ENCODE data around the gene TRIM46. TPM values are rescaled to one million over a fixed set of nuclear protein-coding genes. Genes with fewer than 3 reads are reported as not detected.
"Not testable (repeated sequence)": the region's sequence is repeated elsewhere in the genome, so short reads cannot be mapped to it uniquely, and the experiment has no call there.

TRIM46 gene
- total RNA-seq, 1 donor from 2014 or later, result 10.7 TPM

- Mint-ChIP-seq H3K36me3 (ENCODE audit: low read depth) (peaks cover 11% of the 10 kb centered on the region), H3K27ac (peak overlapping the region; percentile 85), H3K9me3 (no peaks in the 10 kb centered on the region), H3K27me3 (no peaks in the 10 kb centered on the region), H3K4me1 (peaks cover 24% of the 10 kb centered on the region), H3K4me3 (peak overlapping the region; percentile 51)
- DNase-seq, result peak; percentile 84
- intact Hi-C loops (cut with micrococcal nuclease), result loop anchor here (1.0 to 2.0 kb wide), 2 partner anchors 8 to 22 kb away; a partner anchor contains a TSS
Measured at GRCh38 chr1:155218854-155219591, 45.4 kb downstream of the TRIM46 start.

- DNase-seq, result peak; percentile 72
Measured at GRCh38 chr1:155219592-155220031, 46.0 kb downstream of the TRIM46 start.

GRCh38 chr1:155220211-155220965 lies 46.7 kb downstream of the TRIM46 start:
- peak overlapping the region; percentile 20 for H3K27ac Mint-ChIP-seq
- H3K4me3 Mint-ChIP-seq; intact Hi-C loops (cut with micrococcal nuclease); H3K27me3 Mint-ChIP-seq; H3K9me3 Mint-ChIP-seq; DNase-seq: not testable (repeated sequence)
- H3K36me3 Mint-ChIP-seq (ENCODE audit: low read depth), result peaks cover 12% of the 10 kb centered on the region
- peaks cover 23% of the 10 kb centered on the region for H3K4me1 Mint-ChIP-seq

More at GRCh38 chr1:155219592-155220031, 46.0 kb downstream of the TRIM46 start:
- Mint-ChIP-seq H3K27ac (peak overlapping the region; percentile 85), H3K36me3 (ENCODE audit: low read depth) (peaks cover 15% of the 10 kb centered on the region), H3K4me1 (peaks cover 26% of the 10 kb centered on the region), H3K9me3 (no peaks in the 10 kb centered on the region), H3K4me3 (peak overlapping the region; percentile 51), H3K27me3 (no peaks in the 10 kb centered on the region)
- intact Hi-C loops (cut with micrococcal nuclease), result loop anchor here (1.0 to 2.0 kb wide), 2 partner anchors 8 to 21 kb away; a partner anchor contains a TSS

- Mint-ChIP-seq H3K27me3 (no peaks in the 10 kb centered on the region), H3K9me3 (no peaks in the 10 kb centered on the region), H3K4me1 (peaks cover 40% of the 10 kb centered on the region), H3K27ac (no peak overlapping the region), H3K36me3 (ENCODE audit: low read depth) (peaks cover 14% of the 10 kb centered on the region), H3K4me3 (no peak overlapping the region)
- intact Hi-C loops (cut with micrococcal nuclease), result no loop called here
- DNase-seq, result no peak
Measured at GRCh38 chr1:155223047-155223446, 49.4 kb downstream of the TRIM46 start.

GRCh38 chr1:155225404-155225759 lies 51.7 kb downstream of the TRIM46 start:
- H3K9me3 Mint-ChIP-seq; intact Hi-C loops (cut with micrococcal nuclease); DNase-seq; H3K27me3 Mint-ChIP-seq: not testable (repeated sequence)
- Mint-ChIP-seq H3K36me3 (ENCODE audit: low read depth) (peaks cover 12% of the 10 kb centered on the region), H3K4me3 (peak overlapping the region; percentile 88), H3K4me1 (peaks cover 27% of the 10 kb centered on the region), H3K27ac (peak overlapping the region; percentile 88)

GRCh38 chr1:155226188-155226909 lies 52.7 kb downstream of the TRIM46 start:
- peak overlapping the region; percentile 88 for H3K27ac Mint-ChIP-seq
- intact Hi-C loops (cut with micrococcal nuclease), result loop anchor here (1.0 kb wide), 2 partner anchors 18 to 50 kb away; partner anchors contain the start of gene MTX1
- H3K9me3 Mint-ChIP-seq, result no peaks in the 10 kb centered on the region
- peak overlapping the region; percentile 88 for H3K4me3 Mint-ChIP-seq
- peaks cover 26% of the 10 kb centered on the region for H3K4me1 Mint-ChIP-seq
- peaks cover 12% of the 10 kb centered on the region for H3K36me3 Mint-ChIP-seq (ENCODE audit: low read depth)
- DNase-seq, result peak; percentile 94
- no peaks in the 10 kb centered on the region for H3K27me3 Mint-ChIP-seq

GRCh38 chr1:155226910-155227260 lies 53.2 kb downstream of the TRIM46 start:
- intact Hi-C loops (cut with micrococcal nuclease), result loop anchor here (1.0 kb wide), 6 partner anchors 8 to 51 kb away; partner anchors contain the start of genes ENTREP3 and MTX1
- Mint-ChIP-seq H3K9me3 (no peaks in the 10 kb centered on the region), H3K36me3 (ENCODE audit: low read depth) (peaks cover 12% of the 10 kb centered on the region), H3K27me3 (no peaks in the 10 kb centered on the region), H3K4me1 (peaks cover 26% of the 10 kb centered on the region), H3K27ac (peak overlapping the region; percentile 88), H3K4me3 (peak overlapping the region; percentile 88)
- DNase-seq, result no peak

- H3K36me3 Mint-ChIP-seq (ENCODE audit: low read depth), result peaks cover 12% of the 10 kb centered on the region
- H3K4me1 Mint-ChIP-seq, result peaks cover 26% of the 10 kb centered on the region
- peak overlapping the region; percentile 88 for H3K27ac Mint-ChIP-seq
- intact Hi-C loops (cut with micrococcal nuclease), result loop anchor here (1.0 kb wide), 4 partner anchors 8 to 33 kb away; partner anchors contain the start of gene ENTREP3
- no peaks in the 10 kb centered on the region for H3K27me3 Mint-ChIP-seq
- peak overlapping the region; percentile 88 for H3K4me3 Mint-ChIP-seq
- peak; percentile 99 for DNase-seq
- H3K9me3 Mint-ChIP-seq, result no peaks in the 10 kb centered on the region
Measured at GRCh38 chr1:155227261-155228095, 53.8 kb downstream of the TRIM46 start.

- Mint-ChIP-seq H3K9me3 (no peaks in the 10 kb centered on the region), H3K27ac (peak overlapping the region; percentile 88), H3K4me1 (peaks cover 26% of the 10 kb centered on the region), H3K4me3 (peak overlapping the region; percentile 88), H3K36me3 (ENCODE audit: low read depth) (peaks cover 12% of the 10 kb centered on the region), H3K27me3 (no peaks in the 10 kb centered on the region)
- intact Hi-C loops (cut with micrococcal nuclease), result no loop called here
- no peak for DNase-seq
Measured at GRCh38 chr1:155228096-155228427, 54.4 kb downstream of the TRIM46 start.

GRCh38 chr1:155231302-155231701 lies 57.7 kb downstream of the TRIM46 start:
- intact Hi-C loops (cut with micrococcal nuclease); H3K9me3 Mint-ChIP-seq; H3K4me3 Mint-ChIP-seq; DNase-seq; H3K27me3 Mint-ChIP-seq; H3K27ac Mint-ChIP-seq: not testable (repeated sequence)
- Mint-ChIP-seq H3K4me1 (peaks cover 22% of the 10 kb centered on the region), H3K36me3 (ENCODE audit: low read depth) (peaks cover 12% of the 10 kb centered on the region)

GRCh38 chr1:155232001-155232978 lies 58.6 kb downstream of the TRIM46 start:
- intact Hi-C loops (cut with micrococcal nuclease); H3K27me3 Mint-ChIP-seq; H3K4me3 Mint-ChIP-seq; H3K9me3 Mint-ChIP-seq; DNase-seq; H3K27ac Mint-ChIP-seq: not testable (repeated sequence)
- peaks cover 20% of the 10 kb centered on the region for H3K4me1 Mint-ChIP-seq
- H3K36me3 Mint-ChIP-seq (ENCODE audit: low read depth), result peaks cover 16% of the 10 kb centered on the region

GRCh38 chr1:155233502-155233901 lies 59.9 kb downstream of the TRIM46 start:
- H3K27me3 Mint-ChIP-seq; H3K27ac Mint-ChIP-seq; DNase-seq; H3K4me3 Mint-ChIP-seq; H3K9me3 Mint-ChIP-seq; intact Hi-C loops (cut with micrococcal nuclease): not testable (repeated sequence)
- Mint-ChIP-seq H3K36me3 (ENCODE audit: low read depth) (peaks cover 16% of the 10 kb centered on the region), H3K4me1 (peaks cover 13% of the 10 kb centered on the region)

Measured in activated CD4-positive, alpha-beta T cell treated with anti-CD3 and anti-CD28 coated beads, Interleukin-2, amount 10 ng/mL, durations not matched to agents 24 days and 14 days (primary cell).